Neural progenitor cell (in vitro differentiated cells): ENCODE data around the gene OCEL1. TPM values are rescaled to one million over a fixed set of nuclear protein-coding genes. Genes with fewer than 3 reads are reported as not detected.
A peak's percentile ranks its signal among the peaks of the same experiment; 100 is the strongest.

Experiments used
- DNase-seq: peaks from one replicate; pipeline ENCODE4 v3.0.0-alpha.2; 2016; ENCODE audit warnings: low spot score
- H2AFZ ChIP-seq: fragments of 200-600 bp; sonication (generic); replicated peaks from 2 replicates; pipeline ENCODE4 v1.6.1; 2016; ENCODE audit warnings: antibody characterized with exemption
- H3F3A ChIP-seq: fragments of 200-600 bp; sonication (generic); 2 replicates; pipeline ENCODE4 v1.6.1; 2016; ENCODE audit warnings: antibody characterized with exemption, low read depth
- H3K27ac ChIP-seq: fragments of 200-600 bp; sonication (generic); 2 replicates; pipeline ENCODE4 v1.5.1; 2016; ENCODE audit warnings: mild to moderate bottlenecking
- H3K27me3 ChIP-seq: fragments of 200-600 bp; sonication (generic); 2 replicates; pipeline ENCODE4 v1.6.1; 2016; ENCODE audit warnings: mild to moderate bottlenecking, moderate library complexity
- H3K36me3 ChIP-seq: fragments of 200-600 bp; sonication (generic); 2 replicates; pipeline ENCODE4 v1.5.1; 2016
- H3K4me1 ChIP-seq: fragments of 200-600 bp; sonication (generic); 2 replicates; pipeline ENCODE4 v1.6.1; 2016; ENCODE audit warnings: mixed run types
- H3K4me2 ChIP-seq: fragments of 200-600 bp; sonication (generic); 2 replicates; pipeline ENCODE4 v1.6.1; 2016
- H3K4me3 ChIP-seq: fragments of 200-600 bp; sonication (generic); 2 replicates; pipeline ENCODE4 v1.5.1; 2016
- H3K79me2 ChIP-seq: fragments of 200-600 bp; sonication (generic); 2 replicates; pipeline ENCODE4 v1.6.1; 2016; ENCODE audit warnings: low read depth
- H3K9ac ChIP-seq: fragments of 200-600 bp; sonication (generic); 2 replicates; pipeline ENCODE4 v1.6.1; 2016
- H3K9me3 ChIP-seq: fragments of 200-600 bp; sonication (generic); 2 replicates; pipeline ENCODE4 v1.5.1; 2016; ENCODE audit warnings: low read depth
- H4K20me1 ChIP-seq: fragments of 200-600 bp; sonication (generic); 2 replicates; pipeline ENCODE4 v1.6.1; 2016; ENCODE audit warnings: low read depth
- H3K27ac Mint-ChIP-seq: 3 replicates; pipeline ENCODE4 v1.8.0; 2021; ENCODE audit warnings: mixed read lengths
- H3K27me3 Mint-ChIP-seq: 2 replicates; pipeline ENCODE4 v1.8.0; 2022; ENCODE audit warnings: low read depth, mild to moderate bottlenecking, inconsistent platforms, moderate library complexity, mixed read lengths; ENCODE audit not compliant: insufficient read depth
- H3K36me3 Mint-ChIP-seq: 3 replicates; pipeline ENCODE4 v1.8.0; 2021; ENCODE audit warnings: mixed read lengths
- H3K4me1 Mint-ChIP-seq: 3 replicates; pipeline ENCODE4 v1.8.0; 2021; ENCODE audit warnings: mixed read lengths
- H3K4me3 Mint-ChIP-seq: 3 replicates; pipeline ENCODE4 v1.8.0; 2021; ENCODE audit warnings: mild to moderate bottlenecking, moderate library complexity, mixed read lengths
- H3K9me3 Mint-ChIP-seq: 3 replicates; pipeline ENCODE4 v1.8.0; 2020; ENCODE audit warnings: mixed read lengths
- CTCF ChIP-seq: fragments of 200-600 bp; sonication (generic); IDR thresholded peaks from 2 replicates; pipeline ENCODE4 v1.5.1; 2017; ENCODE audit warnings: antibody characterized with exemption, mild to moderate bottlenecking
- EZH2 ChIP-seq: fragments of 200-600 bp; sonication (generic); IDR thresholded peaks from 2 replicates; pipeline ENCODE4 v1.6.1; 2017; ENCODE audit warnings: antibody characterized with exemption, mild to moderate bottlenecking, moderate library complexity
- EZH2phosphoT487 ChIP-seq: fragments of 200-600 bp; sonication (generic); IDR thresholded peaks from 2 replicates; pipeline ENCODE4 v1.6.1; 2017; ENCODE audit warnings: antibody characterized with exemption
- total RNA-seq: library from RNA; depleted of rRNA; stranded (reverse); fragments of >200 nt; gene quantifications from 2 replicates; pipeline ENCODE4 v1.2.3, GENCODE V29; 2015; ENCODE audit warnings: low replicate concordance

OCEL1 gene
- total RNA-seq, 1 donor from 2014 or later = 4.6 TPM

GRCh38 chr19:17214508-17215126 is 11.4 kb upstream of the OCEL1 start:
- DNase-seq = no peak
- no peaks in the 10 kb centered on the region for H3K9me3 Mint-ChIP-seq
- no peaks in the 10 kb centered on the region for H3K79me2 ChIP-seq
- H3K9ac ChIP-seq = peak overlapping the region; percentile 40
- H3K27ac Mint-ChIP-seq = peak overlapping the region; percentile 99
- peak overlapping the region; percentile 93 for H3K4me3 Mint-ChIP-seq
- peaks cover 15% of the 10 kb centered on the region for H3K36me3 Mint-ChIP-seq
- TF ChIP-seq EZH2phosphoT487 = no peak
- no peak for TF ChIP-seq EZH2
- no peak for TF ChIP-seq CTCF
- peak overlapping the region; percentile 60 for H3K4me3 ChIP-seq
- peaks cover 4% of the 10 kb centered on the region for H3K4me1 ChIP-seq
- H3K27ac ChIP-seq = peak overlapping the region; percentile 69
- H2AFZ ChIP-seq = peak overlapping the region; percentile 65
- H3K4me1 Mint-ChIP-seq = peaks cover 10% of the 10 kb centered on the region
- H3K4me2 ChIP-seq = peak overlapping the region; percentile 86
- H3K36me3 ChIP-seq = no peaks in the 10 kb centered on the region
- H3K27me3 Mint-ChIP-seq = peaks cover 7% of the 10 kb centered on the region
- H4K20me1 ChIP-seq = no peaks in the 10 kb centered on the region
- H3F3A ChIP-seq = peaks cover 5% of the 10 kb centered on the region
- no peaks in the 10 kb centered on the region for H3K9me3 ChIP-seq
- no peaks in the 10 kb centered on the region for H3K27me3 ChIP-seq

GRCh38 chr19:17215127-17215971 is 10.7 kb upstream of the OCEL1 start, which contains the start of gene USE1:
USE1 (plus strand) TSS chr19:17215357; CDS start chr19:17215406, 49 bp downstream.
- Histone ChIP-seq H3K4me2 (peak within 1 kb of the TSS; percentile 86), H3K36me3 (no peaks in the 10 kb centered on the region), H3K4me1 (peaks cover 4% of the 10 kb centered on the region), H3F3A (peaks cover 5% of the 10 kb centered on the region), H4K20me1 (no peaks in the 10 kb centered on the region), H3K27ac (peak within 1 kb of the TSS; percentile 69), H3K4me3 (peak within 1 kb of the TSS; percentile 60), H3K9ac (peak within 1 kb of the TSS; percentile 40), H3K9me3 (no peaks in the 10 kb centered on the region), H3K79me2 (no peaks in the 10 kb centered on the region), H3K27me3 (no peaks in the 10 kb centered on the region), H2AFZ (peak within 1 kb of the TSS; percentile 74)
- H3K27me3 Mint-ChIP-seq = peaks cover 7% of the 10 kb centered on the region
- no peaks in the 10 kb centered on the region for H3K9me3 Mint-ChIP-seq
- peak; percentile 96 for DNase-seq
- peak within 1 kb of the TSS; percentile 99 for H3K27ac Mint-ChIP-seq
- TF ChIP-seq EZH2 (no peak), EZH2phosphoT487 (no peak), CTCF (no peak)
- peak within 1 kb of the TSS; percentile 93 for H3K4me3 Mint-ChIP-seq
- peaks cover 12% of the 10 kb centered on the region for H3K4me1 Mint-ChIP-seq
- H3K36me3 Mint-ChIP-seq = peaks cover 13% of the 10 kb centered on the region

- H4K20me1 ChIP-seq = no peaks in the 10 kb centered on the region
- H3K36me3 ChIP-seq = no peaks in the 10 kb centered on the region
- H3K4me3 ChIP-seq = peak overlapping the region; percentile 60
- Mint-ChIP-seq H3K27ac (no peak overlapping the region), H3K9me3 (no peaks in the 10 kb centered on the region), H3K4me1 (peaks cover 14% of the 10 kb centered on the region), H3K27me3 (peaks cover 7% of the 10 kb centered on the region), H3K36me3 (peaks cover 13% of the 10 kb centered on the region), H3K4me3 (peak overlapping the region; percentile 93)
- H2AFZ ChIP-seq = no peak overlapping the region
- H3K27me3 ChIP-seq = no peaks in the 10 kb centered on the region
- DNase-seq = no peak
- H3F3A ChIP-seq = peaks cover 5% of the 10 kb centered on the region
- TF ChIP-seq CTCF = no peak
- no peak for TF ChIP-seq EZH2
- TF ChIP-seq EZH2phosphoT487 = no peak
- no peaks in the 10 kb centered on the region for H3K79me2 ChIP-seq
- no peak overlapping the region for H3K9ac ChIP-seq
- H3K27ac ChIP-seq = no peak overlapping the region
- H3K4me2 ChIP-seq = peak overlapping the region; percentile 86
- H3K9me3 ChIP-seq = no peaks in the 10 kb centered on the region
- H3K4me1 ChIP-seq = peaks cover 4% of the 10 kb centered on the region
Measured at GRCh38 chr19:17216058-17216670, 9.9 kb upstream of the OCEL1 start.
